Measurements from ENCODE around the gene TOMT. TPM values are rescaled to one million over a fixed set of nuclear protein-coding genes. Genes with fewer than 3 reads are reported as not detected.
A peak's percentile ranks its signal among the peaks of the same experiment; 100 is the strongest.

Gene TOMT
- total RNA-seq, 4 donors from 2014 or later, result not detected

GRCh38 chr11:72112978-72113808 is 7.5 kb downstream of the TOMT start:
- no peak for ATAC-seq
- peak overlapping the region; percentile 95 to 99 (median 98) for H3K27ac ChIP-seq
- H3K9me3 ChIP-seq, result no peaks in the 10 kb centered on the region
- no peak for DNase-seq
- in situ Hi-C loops (cut with MboI; ENCODE audit: low sequenced_read_pairs in 4 of 4), result no loop called here
- H3K4me1 ChIP-seq, result peaks cover 11 to 13% of the 10 kb centered on the region in 2 donors
- H3K4me3 ChIP-seq, result peak overlapping the region; percentile 59 to 68 (median 66)
- intact Hi-C loops (cut with DNase I; ENCODE audit: low total_unique reads), result loop anchor here (1.0 to 2.0 kb wide), 5 partner anchors 10 to 184 kb away; partner anchors contain the start of genes LAMTOR1, LRRC51, NUMA1 and RNF121
- H3K27me3 ChIP-seq, result no peaks in the 10 kb centered on the region
- H3K36me3 ChIP-seq, result peaks cover 0 to 6% of the 10 kb centered on the region in 2 donors
- TF ChIP-seq POLR2A (IDR thresholded peaks at IDR 0.05), result no peak
- TF ChIP-seq, protein P1, sequence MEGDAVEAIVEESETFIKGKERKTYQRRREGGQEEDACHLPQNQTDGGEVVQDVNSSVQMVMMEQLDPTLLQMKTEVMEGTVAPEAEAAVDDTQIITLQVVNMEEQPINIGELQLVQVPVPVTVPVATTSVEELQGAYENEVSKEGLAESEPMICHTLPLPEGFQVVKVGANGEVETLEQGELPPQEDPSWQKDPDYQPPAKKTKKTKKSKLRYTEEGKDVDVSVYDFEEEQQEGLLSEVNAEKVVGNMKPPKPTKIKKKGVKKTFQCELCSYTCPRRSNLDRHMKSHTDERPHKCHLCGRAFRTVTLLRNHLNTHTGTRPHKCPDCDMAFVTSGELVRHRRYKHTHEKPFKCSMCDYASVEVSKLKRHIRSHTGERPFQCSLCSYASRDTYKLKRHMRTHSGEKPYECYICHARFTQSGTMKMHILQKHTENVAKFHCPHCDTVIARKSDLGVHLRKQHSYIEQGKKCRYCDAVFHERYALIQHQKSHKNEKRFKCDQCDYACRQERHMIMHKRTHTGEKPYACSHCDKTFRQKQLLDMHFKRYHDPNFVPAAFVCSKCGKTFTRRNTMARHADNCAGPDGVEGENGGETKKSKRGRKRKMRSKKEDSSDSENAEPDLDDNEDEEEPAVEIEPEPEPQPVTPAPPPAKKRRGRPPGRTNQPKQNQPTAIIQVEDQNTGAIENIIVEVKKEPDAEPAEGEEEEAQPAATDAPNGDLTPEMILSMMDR (IDR thresholded peaks at IDR 0.05 in 4 of 5, conservative IDR thresholded peaks at IDR 0.05 in 1 of 5), result no peak

DNA sequence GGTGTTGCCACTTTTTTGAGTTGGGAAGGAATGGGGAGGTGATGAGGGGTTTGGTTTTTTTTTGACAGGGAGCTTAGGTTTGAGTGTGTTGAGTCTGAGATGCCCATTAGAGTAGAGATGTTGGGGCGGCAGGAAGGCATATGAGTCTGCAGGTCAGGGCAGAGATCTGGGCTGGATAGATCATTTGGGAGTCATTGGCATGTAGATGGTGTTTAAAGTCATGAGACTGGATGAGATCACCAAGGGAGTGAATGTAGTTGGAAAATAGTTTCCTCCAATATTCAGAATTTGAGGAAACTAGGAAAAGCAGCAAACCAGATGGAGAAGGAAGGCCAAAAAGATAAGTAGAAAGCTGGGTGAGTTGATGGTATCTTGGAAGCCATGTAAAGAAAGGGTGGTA is 8.8 kb downstream of the TOMT start:
- H3K27me3 ChIP-seq, result no peaks in the 10 kb centered on the region
- no peak overlapping the region for H3K4me3 ChIP-seq
- intact Hi-C loops (cut with DNase I; ENCODE audit: low total_unique reads), result no loop called here
- H3K9me3 ChIP-seq, result no peaks in the 10 kb centered on the region
- no peak for DNase-seq
- no peak for TF ChIP-seq POLR2A (IDR thresholded peaks at IDR 0.05)
- TF ChIP-seq, protein P1 (IDR thresholded peaks at IDR 0.05 in 4 of 5, conservative IDR thresholded peaks at IDR 0.05 in 1 of 5), result no peak
- no peak for ATAC-seq
- peaks cover 11 to 13% of the 10 kb centered on the region in 2 donors for H3K4me1 ChIP-seq
- in situ Hi-C loops (cut with MboI; ENCODE audit: low sequenced_read_pairs in 4 of 4), result no loop called here
- no peak overlapping the region for H3K27ac ChIP-seq
- peaks cover 0 to under 1% of the 10 kb centered on the region in 2 donors for H3K36me3 ChIP-seq

DNA sequence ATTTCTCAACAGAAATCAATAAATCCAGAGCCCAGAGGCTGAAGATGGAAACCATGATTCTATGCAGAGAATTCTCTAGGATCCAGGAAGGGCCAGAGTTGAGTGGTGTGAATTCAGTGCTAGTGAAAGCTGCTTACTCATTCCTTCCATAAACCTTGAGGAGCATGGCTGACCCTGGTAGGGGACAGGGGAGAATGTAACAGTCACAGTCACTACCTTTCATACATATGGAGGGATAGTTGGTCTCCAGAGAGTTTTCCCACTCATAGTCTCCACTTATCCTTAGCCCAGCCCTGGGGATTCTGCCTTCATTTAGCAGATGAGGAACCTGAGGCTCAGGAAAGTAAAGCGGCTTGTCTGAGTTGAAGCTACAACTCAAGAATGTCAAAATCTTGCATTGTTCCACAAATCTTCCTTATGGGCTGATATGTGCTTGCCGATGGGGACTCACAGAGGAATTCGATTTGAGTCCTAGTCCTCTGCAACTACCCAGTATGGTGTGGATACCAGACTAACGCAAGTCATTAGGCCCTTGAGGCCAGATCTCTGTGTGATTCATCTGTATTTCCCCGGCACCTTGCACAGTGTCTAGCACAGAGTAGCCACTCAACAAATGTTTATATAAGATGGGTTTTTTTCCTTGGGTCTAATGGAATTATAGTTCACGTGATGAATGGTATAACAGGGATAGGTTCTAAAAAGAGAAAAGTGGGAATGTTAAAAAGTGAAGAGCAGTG is 10.5 kb downstream of the TOMT start:
- Histone ChIP-seq H3K9me3 (no peaks in the 10 kb centered on the region), H3K4me1 (peaks cover 11 to 13% of the 10 kb centered on the region in 2 donors), H3K27ac (no peak overlapping the region), H3K27me3 (peaks cover 0 to 5% (median 0%) of the 10 kb centered on the region in 3 donors), H3K4me3 (no peak overlapping the region), H3K36me3 (no peaks in the 10 kb centered on the region)
- TF ChIP-seq POLR2A (IDR thresholded peaks at IDR 0.05), result no peak
- TF ChIP-seq, protein P1 (IDR thresholded peaks at IDR 0.05 in 4 of 5, conservative IDR thresholded peaks at IDR 0.05 in 1 of 5), result no peak
- DNase-seq (no peak), ATAC-seq (no peak)
- in situ Hi-C loops (cut with MboI; ENCODE audit: low sequenced_read_pairs in 4 of 4) (no loop called here), intact Hi-C loops (cut with DNase I; ENCODE audit: low total_unique reads) (no loop called here)

- H3K4me3 ChIP-seq, result no peak overlapping the region
- no peak for TF ChIP-seq POLR2A (IDR thresholded peaks at IDR 0.05)
- no peaks in the 10 kb centered on the region for H3K36me3 ChIP-seq
- H3K9me3 ChIP-seq, result no peaks in the 10 kb centered on the region
- intact Hi-C loops (cut with DNase I; ENCODE audit: low total_unique reads) (no loop called here), in situ Hi-C loops (cut with MboI; ENCODE audit: low sequenced_read_pairs in 4 of 4) (no loop called here)
- no peak overlapping the region for H3K27ac ChIP-seq
- H3K27me3 ChIP-seq, result peaks cover 0 to 5% (median 0%) of the 10 kb centered on the region in 3 donors
- DNase-seq, result no peak
- H3K4me1 ChIP-seq, result no peaks in the 10 kb centered on the region
- no peak for ATAC-seq
These were observed 13.5 kb downstream of the TOMT start for GRCh38 chr11:72119198-72119597.

DNA sequence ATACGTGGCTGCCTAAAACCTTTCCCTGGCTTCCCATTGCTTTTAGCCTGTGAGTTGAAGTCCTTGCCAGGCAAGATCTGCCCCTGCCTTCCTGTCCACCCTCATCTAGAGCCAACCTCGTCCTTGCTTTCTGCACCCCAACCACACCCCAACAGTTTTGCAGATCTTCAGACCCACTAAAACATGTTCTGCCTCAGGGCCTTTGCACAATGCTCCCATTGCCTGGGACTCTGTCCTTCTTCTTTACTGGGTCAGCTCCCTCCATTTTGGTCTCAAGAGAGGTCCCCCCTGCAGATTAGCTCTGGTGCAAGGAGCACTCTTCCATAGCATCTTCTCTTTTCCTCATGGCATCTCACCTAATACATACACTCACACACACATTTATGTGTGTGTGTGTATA is 15.2 kb downstream of the TOMT start:
- in situ Hi-C loops (cut with MboI; ENCODE audit: low sequenced_read_pairs in 4 of 4), result no loop called here
- ATAC-seq, result no peak
- no peak for TF ChIP-seq POLR2A (IDR thresholded peaks at IDR 0.05)
- TF ChIP-seq, protein P1 (IDR thresholded peaks at IDR 0.05 in 4 of 5, conservative IDR thresholded peaks at IDR 0.05 in 1 of 5), result no peak

More for the DNA sequence above, 15.2 kb downstream of the TOMT start:
- no peak overlapping the region for H3K27ac ChIP-seq
- H3K27me3 ChIP-seq, result peaks cover 0 to 5% (median 0%) of the 10 kb centered on the region in 3 donors
- H3K36me3 ChIP-seq, result no peaks in the 10 kb centered on the region
- no peaks in the 10 kb centered on the region for H3K4me1 ChIP-seq
- no peaks in the 10 kb centered on the region for H3K9me3 ChIP-seq
- no peak for DNase-seq
- H3K4me3 ChIP-seq, result no peak overlapping the region
- intact Hi-C loops (cut with DNase I; ENCODE audit: low total_unique reads), result no loop called here

Data from gastrocnemius medialis (tissue), 4 donors.